ENCODE results near the gene LRRC14B.
"Not testable (repeated sequence)": the region's sequence is repeated elsewhere in the genome, so short reads cannot be mapped to it uniquely, and the experiment has no call there.

DNA sequence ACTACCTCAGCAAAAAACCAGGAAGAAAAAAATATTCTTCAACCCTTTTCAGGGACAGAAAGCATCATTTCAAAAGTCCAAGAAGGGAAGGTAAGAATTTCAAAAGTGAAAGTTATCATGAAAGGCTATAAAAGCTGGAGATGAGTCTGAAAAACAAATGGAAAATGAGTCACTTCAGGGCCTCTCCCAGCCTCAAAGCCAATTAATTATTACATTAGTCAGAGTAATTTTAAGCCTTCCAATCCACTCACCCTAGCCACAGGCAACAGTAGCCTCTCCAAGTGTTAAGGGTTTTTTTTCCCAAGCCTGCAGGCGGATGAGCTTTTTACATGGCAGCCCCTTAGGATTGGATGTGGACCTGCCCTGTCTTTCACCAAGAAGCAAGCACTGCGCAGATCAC, 24.0 kb downstream of the LRRC14B start:
- TF ChIP-seq EZH2phosphoT487 (IDR thresholded peaks at IDR 0.05; ENCODE audit: insufficient read depth, low read depth); EZH2 (IDR thresholded peaks at IDR 0.05; ENCODE audit: insufficient read depth, poor library complexity, severe bottlenecking): not testable (repeated sequence)
